ENCODE data around the gene SIRPA. TPM values are rescaled to one million over a fixed set of nuclear protein-coding genes. Genes with fewer than 3 reads are reported as not detected.

SIRPA gene
- polyA plus RNA-seq, 1 donor (not counting 4 experiments of a cell fraction or from before 2014, with no cell fraction given), result 23.7 TPM

GRCh38 chr20:1908191-1908590 is 13.0 kb downstream of the SIRPA start:
- dilution Hi-C loops (cut with MboI; ENCODE audit: extremely low pct_ligation_motif_present, low sequenced_read_pairs), result no loop called here
- H4K20me1 ChIP-seq (ENCODE audit: control insufficient read depth, extremely low read depth, insufficient read depth, low read length), result peaks cover 21% of the 10 kb centered on the region
- no peak overlapping the region for H3K4me2 ChIP-seq (ENCODE audit: control insufficient read depth, extremely low read depth, insufficient read depth, low read depth, low read length)
- no peaks in the 10 kb centered on the region for H3K9me3 ChIP-seq (ENCODE audit: control insufficient read depth, low read depth, low read length)
- peaks cover 77% of the 10 kb centered on the region for H3K79me2 ChIP-seq (ENCODE audit: control insufficient read depth, insufficient read depth, low read length)
- FAIRE-seq, result no peak
- H3K4me3 ChIP-seq (ENCODE audit: control insufficient read depth in 2 of 3, extremely low read depth in 1 of 3, insufficient read depth in 2 of 3, low read depth in 1 of 3, low read length in 3 of 3), result no peak overlapping the region
- H2AFZ ChIP-seq (ENCODE audit: control insufficient read depth, low read length), result no peak overlapping the region
- H3K27me3 ChIP-seq (ENCODE audit: control insufficient read depth, extremely low read depth, insufficient read depth, low read length), result no peaks in the 10 kb centered on the region
- H3K9ac ChIP-seq (ENCODE audit: control insufficient read depth, extremely low read depth, insufficient read depth, low read length), result no peak overlapping the region
- no peak for DNase-seq (ENCODE audit: low read depth, low spot score)
- TF ChIP-seq EZH2 (IDR thresholded peaks at IDR 0.05; ENCODE audit: low read length) (no peak), CTCF (optimal IDR thresholded peaks at IDR 0.05 in 1 of 3, IDR thresholded peaks at IDR 0.05 in 1 of 3, conservative IDR thresholded peaks at IDR 0.05 in 1 of 3; ENCODE audit: extremely low read depth in 1 of 3, insufficient read depth in 2 of 3, low read length in 3 of 3) (no peak)
- H3K36me3 ChIP-seq (ENCODE audit: control insufficient read depth in 2 of 2, extremely low read depth in 1 of 2, insufficient read depth in 2 of 2, low read length in 2 of 2), result peaks cover 15 to 31% of the 10 kb centered on the region in 2 experiments
- H3K4me1 ChIP-seq (ENCODE audit: control insufficient read depth, extremely low read depth, insufficient read depth, low read length), result peaks cover 29% of the 10 kb centered on the region
- no peak overlapping the region for H3K27ac ChIP-seq (ENCODE audit: control insufficient read depth, insufficient read depth, low read length)
- peaks cover 6% of the 10 kb centered on the region for H3K9me1 ChIP-seq (ENCODE audit: control insufficient read depth, extremely low read depth, insufficient read depth, low read length)

- Histone ChIP-seq H3K79me2 (ENCODE audit: control insufficient read depth, insufficient read depth, low read length) (peaks cover 75% of the 10 kb centered on the region), H3K4me2 (ENCODE audit: control insufficient read depth, extremely low read depth, insufficient read depth, low read depth, low read length) (no peak overlapping the region), H3K9me3 (ENCODE audit: control insufficient read depth, low read depth, low read length) (no peaks in the 10 kb centered on the region), H3K27ac (ENCODE audit: control insufficient read depth, insufficient read depth, low read length) (no peak overlapping the region), H3K4me3 (ENCODE audit: control insufficient read depth in 2 of 3, extremely low read depth in 1 of 3, insufficient read depth in 2 of 3, low read depth in 1 of 3, low read length in 3 of 3) (no peak overlapping the region), H4K20me1 (ENCODE audit: control insufficient read depth, extremely low read depth, insufficient read depth, low read length) (peaks cover 16% of the 10 kb centered on the region), H3K27me3 (ENCODE audit: control insufficient read depth, extremely low read depth, insufficient read depth, low read length) (no peaks in the 10 kb centered on the region), H3K9ac (ENCODE audit: control insufficient read depth, extremely low read depth, insufficient read depth, low read length) (no peak overlapping the region), H3K4me1 (ENCODE audit: control insufficient read depth, extremely low read depth, insufficient read depth, low read length) (peaks cover 29% of the 10 kb centered on the region), H2AFZ (ENCODE audit: control insufficient read depth, low read length) (no peak overlapping the region), H3K9me1 (ENCODE audit: control insufficient read depth, extremely low read depth, insufficient read depth, low read length) (peaks cover 6% of the 10 kb centered on the region), H3K36me3 (ENCODE audit: control insufficient read depth in 2 of 2, extremely low read depth in 1 of 2, insufficient read depth in 2 of 2, low read length in 2 of 2) (peaks cover 15 to 24% of the 10 kb centered on the region in 2 experiments)
- FAIRE-seq (no peak), DNase-seq (ENCODE audit: low read depth, low spot score) (no peak)
- no peak for TF ChIP-seq EZH2 (IDR thresholded peaks at IDR 0.05; ENCODE audit: low read length)
- no peak for TF ChIP-seq CTCF (optimal IDR thresholded peaks at IDR 0.05 in 1 of 3, IDR thresholded peaks at IDR 0.05 in 1 of 3, conservative IDR thresholded peaks at IDR 0.05 in 1 of 3; ENCODE audit: extremely low read depth in 1 of 3, insufficient read depth in 2 of 3, low read length in 3 of 3)
- dilution Hi-C loops (cut with MboI; ENCODE audit: extremely low pct_ligation_motif_present, low sequenced_read_pairs), result no loop called here
These were observed 13.9 kb downstream of the SIRPA start for GRCh38 chr20:1909097-1909496.
